Measurements from ENCODE around the gene CTXND1. TPM values are rescaled to one million over a fixed set of nuclear protein-coding genes. Genes with fewer than 3 reads are reported as not detected.

The CTXND1 gene
- total and polyA plus RNA-seq, 8 donors: 0.29 to 4.3 (median 1.4) TPM

DNA sequence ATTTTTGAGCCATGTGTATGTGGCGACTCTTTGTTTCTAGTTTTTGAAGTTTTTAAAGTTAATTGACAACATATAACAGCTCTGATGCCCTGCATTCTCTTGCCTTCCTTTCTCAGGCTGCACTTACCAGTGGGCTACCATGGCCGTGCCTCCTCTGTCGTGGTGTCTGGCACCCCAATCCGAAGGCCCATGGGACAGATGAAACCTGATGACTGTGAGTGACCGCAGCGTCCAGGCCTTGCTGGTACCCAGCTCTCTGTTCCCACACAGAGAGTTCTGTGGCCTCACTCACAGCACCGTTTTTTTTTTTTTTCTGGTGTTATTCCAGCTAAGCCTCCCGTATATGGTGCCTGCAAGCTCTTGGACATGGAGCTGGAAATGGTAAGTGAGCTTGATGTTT lies 84.1 kb downstream of the CTXND1 start:
- Histone ChIP-seq H3K9me3 (no peaks in the 10 kb centered on the region), H3K4me3 (no peak overlapping the region), H3K4me1 (peaks cover 0 to 4% (median 2%) of the 10 kb centered on the region in 4 donors), H3K36me3 (peaks cover 0 to 40% (median 27%) of the 10 kb centered on the region in 4 donors), H3K27ac (no peak overlapping the region), H3K27me3 (no peaks in the 10 kb centered on the region)
- DNase-seq: no peak
- TF ChIP-seq POLR2A (IDR thresholded peaks at IDR 0.05): no peak
- no peak for TF ChIP-seq EP300 (IDR thresholded peaks at IDR 0.05)
- TF ChIP-seq, protein P1, sequence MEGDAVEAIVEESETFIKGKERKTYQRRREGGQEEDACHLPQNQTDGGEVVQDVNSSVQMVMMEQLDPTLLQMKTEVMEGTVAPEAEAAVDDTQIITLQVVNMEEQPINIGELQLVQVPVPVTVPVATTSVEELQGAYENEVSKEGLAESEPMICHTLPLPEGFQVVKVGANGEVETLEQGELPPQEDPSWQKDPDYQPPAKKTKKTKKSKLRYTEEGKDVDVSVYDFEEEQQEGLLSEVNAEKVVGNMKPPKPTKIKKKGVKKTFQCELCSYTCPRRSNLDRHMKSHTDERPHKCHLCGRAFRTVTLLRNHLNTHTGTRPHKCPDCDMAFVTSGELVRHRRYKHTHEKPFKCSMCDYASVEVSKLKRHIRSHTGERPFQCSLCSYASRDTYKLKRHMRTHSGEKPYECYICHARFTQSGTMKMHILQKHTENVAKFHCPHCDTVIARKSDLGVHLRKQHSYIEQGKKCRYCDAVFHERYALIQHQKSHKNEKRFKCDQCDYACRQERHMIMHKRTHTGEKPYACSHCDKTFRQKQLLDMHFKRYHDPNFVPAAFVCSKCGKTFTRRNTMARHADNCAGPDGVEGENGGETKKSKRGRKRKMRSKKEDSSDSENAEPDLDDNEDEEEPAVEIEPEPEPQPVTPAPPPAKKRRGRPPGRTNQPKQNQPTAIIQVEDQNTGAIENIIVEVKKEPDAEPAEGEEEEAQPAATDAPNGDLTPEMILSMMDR (IDR thresholded peaks at IDR 0.05): no peak
- intact Hi-C loops (cut with DNase I; ENCODE audit: low total_unique reads): no loop called here
- WGBS, 5 donors: 95 to 99% (median 96%) methylated on average over 8 of the region's 8 CpGs

DNA sequence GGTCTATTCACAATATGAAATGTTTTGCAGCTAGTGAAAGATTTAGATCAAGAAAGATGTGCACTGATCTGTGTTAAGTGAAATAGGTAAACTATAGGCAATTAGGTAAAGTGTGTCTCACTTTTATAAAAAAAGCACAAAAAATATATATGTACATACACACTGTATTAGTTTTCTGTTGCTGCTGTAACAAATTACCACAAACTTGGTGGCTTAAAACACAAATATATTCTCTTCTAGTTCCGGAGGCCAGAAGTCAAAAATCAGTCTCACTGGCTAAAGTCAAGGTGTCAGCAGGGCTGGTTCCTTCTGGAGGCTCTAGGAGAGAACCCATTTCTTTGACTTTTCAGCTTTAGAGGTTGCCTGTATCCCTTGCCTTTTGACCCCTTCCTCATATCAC lies 88.1 kb downstream of the CTXND1 start:
- 88 to 100% (median 100%) methylated on average over 1 of the region's 1 CpG for WGBS, 5 donors
- no peak for TF ChIP-seq POLR2AphosphoS5 (IDR thresholded peaks at IDR 0.05)
- Histone ChIP-seq H3K27ac (no peak overlapping the region), H3K36me3 (peaks cover 0 to 47% (median 43%) of the 10 kb centered on the region in 4 donors), H3K4me1 (peaks cover 22 to 32% (median 26%) of the 10 kb centered on the region in 4 donors), H3K4me3 (no peak overlapping the region), H3K9me3 (no peaks in the 10 kb centered on the region), H3K27me3 (no peaks in the 10 kb centered on the region)
- DNase-seq: no peak
- intact Hi-C loops (cut with DNase I; ENCODE audit: low total_unique reads): no loop called here

DNA sequence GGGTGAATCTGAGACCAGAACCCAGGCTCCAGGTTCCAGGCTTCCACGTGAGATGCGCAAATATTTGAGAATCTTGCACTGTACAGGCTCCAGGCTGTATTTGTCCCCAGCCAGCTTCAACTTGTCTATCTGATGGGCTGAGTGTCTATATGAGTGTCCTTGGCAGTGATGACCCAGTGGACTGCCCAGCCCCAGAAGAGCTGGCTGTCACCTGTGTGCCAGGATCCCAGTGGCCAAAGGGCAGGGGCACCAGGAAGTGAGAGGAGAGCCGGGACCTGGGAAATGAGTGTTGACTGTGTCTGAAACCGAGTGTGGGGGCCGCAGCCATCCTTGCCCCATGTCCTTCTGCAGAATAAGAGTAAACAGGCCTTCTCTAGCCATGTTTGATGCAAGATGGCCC lies 88.8 kb downstream of the CTXND1 start:
- peaks cover 0 to 45% (median 40%) of the 10 kb centered on the region in 4 donors for H3K36me3 ChIP-seq
- H3K4me1 ChIP-seq: peaks cover 22 to 32% (median 26%) of the 10 kb centered on the region in 4 donors
- WGBS, 5 donors: 85 to 97% (median 89%) methylated on average over 5 of the region's 5 CpGs
- no peak overlapping the region for H3K4me3 ChIP-seq
- intact Hi-C loops (cut with DNase I; ENCODE audit: low total_unique reads): no loop called here
- H3K9me3 ChIP-seq: no peaks in the 10 kb centered on the region
- TF ChIP-seq, protein P1 (IDR thresholded peaks at IDR 0.05): no peak
- no peak for DNase-seq
- no peak overlapping the region for H3K27ac ChIP-seq
- H3K27me3 ChIP-seq: no peaks in the 10 kb centered on the region

DNA sequence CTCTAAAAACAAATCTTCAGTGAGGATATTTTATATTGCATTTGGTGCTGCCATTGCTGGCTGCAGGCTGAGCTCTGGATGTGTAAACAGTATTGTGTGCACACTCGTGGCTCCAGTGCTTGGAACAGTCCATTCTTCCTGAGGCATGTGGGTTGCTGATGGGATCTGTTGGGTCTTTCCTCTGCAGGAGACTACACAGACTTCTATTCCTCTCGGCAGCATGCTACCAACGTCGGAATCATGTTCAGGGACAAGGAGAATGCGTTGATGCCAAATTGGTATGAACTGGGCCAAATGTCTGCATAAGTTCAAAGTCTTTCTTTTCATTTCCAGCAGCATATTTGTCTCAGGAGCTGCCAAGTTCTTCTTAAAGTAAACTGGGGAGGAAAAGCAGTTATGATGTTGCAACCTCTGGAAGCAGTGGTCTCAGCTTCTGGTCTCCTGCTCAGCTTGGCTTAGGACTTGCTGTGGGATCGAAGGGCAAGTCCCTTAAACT lies 89.9 kb downstream of the CTXND1 start:
- 39 to 70% (median 53%) methylated on average over 6 of the region's 6 CpGs for WGBS, 5 donors
- peak in 1 of 2 donors; percentile 40 for DNase-seq

More for the DNA sequence above, 89.9 kb downstream of the CTXND1 start:
- TF ChIP-seq, protein P1 (IDR thresholded peaks at IDR 0.05): no peak
- peak in 2 of 3 donors; percentile 35 to 70 for TF ChIP-seq POLR2AphosphoS5 (IDR thresholded peaks at IDR 0.05)
- no peak for TF ChIP-seq POLR2A (IDR thresholded peaks at IDR 0.05)
- no peak for TF ChIP-seq EP300 (IDR thresholded peaks at IDR 0.05)
- no peaks in the 10 kb centered on the region for H3K27me3 ChIP-seq
- H3K27ac ChIP-seq: peak overlapping the region in 4 of 5 donors; percentile 1 to 72 (median 26)
- no peaks in the 10 kb centered on the region for H3K9me3 ChIP-seq
- intact Hi-C loops (cut with DNase I; ENCODE audit: low total_unique reads): no loop called here
- H3K4me1 ChIP-seq: peaks cover 23 to 32% (median 26%) of the 10 kb centered on the region in 4 donors
- no peak overlapping the region for H3K4me3 ChIP-seq
- peaks cover 0 to 43% (median 38%) of the 10 kb centered on the region in 4 donors for H3K36me3 ChIP-seq
